Measurements from ENCODE around the gene ZSCAN5C.

GRCh38 chr19:56191711-56192110 is 10.4 kb upstream of the ZSCAN5C start:
- TF ChIP-seq CTCF (IDR thresholded peaks at IDR 0.05) (no peak), EP300 (IDR thresholded peaks at IDR 0.05) (no peak)
